ACC112 (cell line): Measurements from ENCODE around the gene CAMK1.
"Not testable (repeated sequence)": the region's sequence is repeated elsewhere in the genome, so short reads cannot be mapped to it uniquely, and the experiment has no call there.

ENCODE experiments used
- H2AFZ ChIP-seq: fragments of 200-600 bp; sonication (generic); one replicate; pipeline ENCODE4 v1.6.0; 2017; ENCODE audit warnings: antibody characterized with exemption, low read length; ENCODE audit not compliant: unreplicated experiment
- H3K27ac ChIP-seq: fragments of 200-600 bp; sonication (generic); 2 replicates; pipeline ENCODE4 v1.5.1; 2014; ENCODE audit warnings: low read depth, mild to moderate bottlenecking, antibody characterized with exemption, low read length, moderate library complexity
- H3K27me3 ChIP-seq: fragments of 200-600 bp; sonication (generic); 2 replicates; pipeline ENCODE4 v1.6.1; 2014; ENCODE audit warnings: mild to moderate bottlenecking, antibody characterized with exemption, low read length, moderate library complexity, mixed read lengths; ENCODE audit not compliant: insufficient read depth
- H3K36me3 ChIP-seq: fragments of 200-600 bp; sonication (generic); 2 replicates; pipeline ENCODE4 v1.6.1; 2016; ENCODE audit warnings: mild to moderate bottlenecking, antibody characterized with exemption, low read length, moderate library complexity, mixed read lengths; ENCODE audit not compliant: insufficient read depth
- H3K4me1 ChIP-seq: fragments of 200-600 bp; sonication (generic); one replicate; pipeline ENCODE4 v1.6.1; 2016; ENCODE audit warnings: low read length, mixed read lengths; ENCODE audit not compliant: insufficient read depth, unreplicated experiment, control insufficient read depth
- H3K4me3 ChIP-seq: fragments of 200-600 bp; sonication (generic); 2 replicates; pipeline ENCODE4 v1.5.1; 2014; ENCODE audit warnings: mild to moderate bottlenecking, low read depth, low read length
- H3K79me2 ChIP-seq: fragments of 200-600 bp; sonication (generic); one replicate; pipeline ENCODE4 v1.6.0; 2016; ENCODE audit warnings: low read length; ENCODE audit not compliant: control insufficient read depth, unreplicated experiment, insufficient read depth

The CAMK1 gene

DNA sequence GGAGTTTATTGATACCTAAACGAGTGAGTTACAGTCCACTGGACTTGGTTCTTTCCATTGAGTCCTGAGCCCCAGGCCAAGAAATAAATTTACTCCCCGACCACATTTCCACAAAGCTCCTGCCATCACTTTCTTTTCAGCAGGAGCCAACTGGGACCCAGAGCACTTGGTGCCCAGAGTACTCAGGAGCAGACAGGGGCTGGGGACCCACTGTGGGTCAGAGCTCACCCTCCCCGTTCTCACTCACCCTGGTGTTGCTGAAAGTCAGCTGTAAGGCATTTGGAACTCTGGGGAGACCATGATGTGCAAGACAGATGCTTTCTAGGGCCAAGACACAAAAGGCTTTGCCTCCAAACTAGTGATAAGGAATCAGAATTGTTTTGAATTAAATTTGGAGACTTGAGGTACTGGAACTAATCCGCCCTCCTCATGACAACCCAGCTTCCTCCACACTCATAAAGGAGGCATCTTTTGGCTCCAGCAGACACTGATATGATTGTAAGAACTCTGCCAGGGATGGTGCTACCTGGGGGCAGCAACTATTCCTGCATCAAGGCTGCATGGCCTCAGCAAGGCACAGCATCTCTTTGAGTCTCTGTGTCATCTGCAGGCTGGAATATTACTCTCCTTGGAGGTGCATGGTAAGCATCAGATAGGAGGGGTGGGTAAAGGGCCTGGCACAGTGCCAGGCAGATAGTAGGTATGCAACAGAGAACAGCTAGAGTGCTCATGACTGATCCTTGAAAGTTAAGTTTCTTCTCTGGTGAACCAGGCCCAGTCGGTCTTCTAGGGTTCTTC, 7.3 kb upstream of the CAMK1 start:
- H3K4me3 ChIP-seq, result no peak overlapping the region
- H3K27ac ChIP-seq, result no peak overlapping the region
- H3K27me3 ChIP-seq, result no peaks in the 10 kb centered on the region
- peaks cover 19% of the 10 kb centered on the region for H3K4me1 ChIP-seq
- no peak overlapping the region for H2AFZ ChIP-seq
- no peaks in the 10 kb centered on the region for H3K79me2 ChIP-seq
- no peaks in the 10 kb centered on the region for H3K36me3 ChIP-seq

DNA sequence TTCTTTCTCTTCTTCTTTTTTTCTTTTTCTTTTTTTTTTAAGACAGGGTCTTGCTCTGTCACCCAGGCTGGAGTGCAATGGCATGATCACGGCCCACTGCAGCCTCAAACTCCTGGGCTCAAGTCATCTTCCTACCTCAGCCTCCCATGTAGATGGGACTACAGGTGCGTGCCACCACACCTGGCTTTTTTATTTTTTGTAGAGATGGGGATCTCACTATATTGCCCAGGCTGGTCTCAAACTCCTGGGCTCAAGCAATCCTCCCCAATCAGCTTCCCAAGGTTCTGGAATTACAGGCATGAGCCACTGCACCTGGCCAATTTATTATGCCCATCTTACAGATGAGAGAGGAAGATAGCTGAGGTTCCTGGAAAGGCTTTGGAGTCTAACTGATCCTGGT, 1.3 kb upstream of the CAMK1 start:
- H3K36me3 ChIP-seq, H3K4me3 ChIP-seq, H3K27ac ChIP-seq, H3K27me3 ChIP-seq, H2AFZ ChIP-seq: not testable (repeated sequence)
- Histone ChIP-seq H3K4me1 (peaks cover 26% of the 10 kb centered on the region), H3K79me2 (peaks cover 14% of the 10 kb centered on the region)

DNA sequence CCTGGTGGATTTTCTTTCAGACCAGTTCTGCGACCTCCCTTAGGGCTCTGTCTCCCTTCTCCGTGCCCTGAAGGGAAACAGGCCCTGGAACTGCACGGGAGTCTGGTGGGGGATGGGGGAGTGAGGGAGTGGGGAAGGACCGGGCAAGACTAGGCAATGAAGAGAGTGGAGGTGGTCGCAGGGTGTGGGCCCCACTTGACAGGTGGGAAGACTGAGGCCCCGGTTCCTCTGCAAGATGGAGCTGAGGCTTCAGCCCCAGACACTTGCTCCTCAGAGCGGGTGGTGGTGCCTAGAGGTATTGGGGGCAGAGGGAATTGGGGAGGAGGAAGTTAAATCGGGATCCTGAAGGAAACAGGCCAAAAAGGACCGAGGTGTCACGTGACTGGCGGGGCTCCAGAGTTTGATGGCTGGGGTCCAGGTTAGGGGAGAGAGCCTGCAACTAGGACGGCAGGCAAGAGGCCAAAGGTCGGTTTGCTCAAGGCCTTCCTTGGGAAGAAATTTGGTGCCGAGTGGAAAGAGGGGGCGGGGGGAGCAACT, 597 bp upstream of the CAMK1 start:
- Histone ChIP-seq H3K27me3 (no peaks in the 10 kb centered on the region), H3K4me3 (peak overlapping the region; percentile 84), H3K79me2 (peaks cover 14% of the 10 kb centered on the region), H3K4me1 (peaks cover 26% of the 10 kb centered on the region), H2AFZ (peak overlapping the region; percentile 81), H3K36me3 (no peaks in the 10 kb centered on the region), H3K27ac (no peak overlapping the region)

DNA sequence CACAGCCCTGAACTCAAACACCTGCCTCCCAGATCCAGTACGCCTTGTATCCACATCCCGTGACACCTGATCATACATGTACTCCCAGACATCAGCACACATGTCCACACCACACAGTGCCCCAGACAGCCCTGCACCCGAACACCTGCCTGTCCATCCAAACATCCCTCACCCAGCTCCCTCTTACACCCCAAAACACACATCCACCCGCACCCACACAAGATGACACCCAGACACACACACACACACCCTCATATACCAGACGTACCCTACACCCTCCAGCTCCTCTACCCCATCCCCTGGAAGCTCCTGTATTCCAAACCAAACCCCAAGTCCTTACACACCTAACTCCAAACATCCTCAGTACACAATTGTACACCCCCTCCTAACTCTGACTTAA, 735 bp downstream of the CAMK1 start:
- H3K36me3 ChIP-seq, result no peaks in the 10 kb centered on the region
- peaks cover 14% of the 10 kb centered on the region for H3K79me2 ChIP-seq
- H3K27ac ChIP-seq, result no peak overlapping the region
- no peak overlapping the region for H2AFZ ChIP-seq
- peak overlapping the region; percentile 84 for H3K4me3 ChIP-seq
- no peaks in the 10 kb centered on the region for H3K27me3 ChIP-seq
- peaks cover 26% of the 10 kb centered on the region for H3K4me1 ChIP-seq

DNA sequence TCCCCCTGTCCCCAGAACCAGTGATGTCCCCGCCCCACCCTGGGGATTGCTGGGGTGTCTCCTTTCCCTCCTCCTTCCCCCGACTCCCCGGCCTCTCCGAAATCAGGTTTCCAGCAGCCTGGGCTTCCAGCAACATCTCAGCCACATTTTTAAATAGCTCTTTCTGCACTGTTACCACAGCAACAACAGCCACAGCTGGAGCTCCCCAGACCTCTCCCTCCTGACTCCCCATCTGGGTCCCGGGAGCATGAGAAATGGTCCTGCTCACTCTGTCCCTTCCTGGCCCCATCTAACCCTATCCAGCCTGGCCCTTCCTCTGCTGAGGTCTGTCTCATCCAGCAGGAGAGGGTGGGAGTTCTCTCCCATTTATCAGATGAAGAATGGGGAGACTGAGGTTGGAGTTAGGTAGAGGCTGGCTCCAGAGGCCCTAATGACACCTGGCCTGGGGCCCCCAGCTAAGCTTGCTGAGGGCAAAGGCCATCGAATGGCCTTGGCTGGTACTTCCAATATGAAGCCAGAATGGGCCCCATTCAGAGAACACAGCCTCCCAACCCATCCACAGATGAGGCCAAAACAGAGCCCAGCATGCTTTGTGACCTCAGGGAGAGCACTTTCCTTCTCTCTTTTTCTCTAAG, 1.5 kb downstream of the CAMK1 start:
- H3K27ac ChIP-seq, result no peak overlapping the region
- peaks cover 26% of the 10 kb centered on the region for H3K4me1 ChIP-seq
- H3K4me3 ChIP-seq, result peak overlapping the region; percentile 84
- no peaks in the 10 kb centered on the region for H3K27me3 ChIP-seq
- no peak overlapping the region for H2AFZ ChIP-seq
- H3K36me3 ChIP-seq, result no peaks in the 10 kb centered on the region
- peaks cover 14% of the 10 kb centered on the region for H3K79me2 ChIP-seq

DNA sequence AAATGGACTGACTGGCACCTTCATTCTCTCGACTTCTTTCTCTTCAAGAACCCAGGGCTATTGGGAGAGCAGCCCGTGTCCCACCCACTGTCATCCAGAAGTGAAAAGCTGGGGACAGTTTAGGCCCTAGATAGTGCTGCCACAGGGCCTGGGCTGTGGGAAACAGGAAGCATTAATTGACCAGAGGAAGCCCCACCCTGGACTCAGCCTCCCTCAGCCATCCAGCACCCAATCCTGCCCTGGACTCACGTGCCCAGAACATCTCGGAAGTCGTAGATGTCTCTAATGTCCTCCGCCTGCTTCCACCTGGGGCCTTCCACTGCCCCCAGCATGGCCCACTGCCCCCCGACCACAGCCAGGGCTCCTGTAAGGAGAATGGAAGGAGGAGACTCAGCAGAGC, 2.3 kb downstream of the CAMK1 start:
- Histone ChIP-seq H3K79me2 (peaks cover 14% of the 10 kb centered on the region), H3K36me3 (no peaks in the 10 kb centered on the region), H2AFZ (no peak overlapping the region), H3K4me3 (no peak overlapping the region), H3K27me3 (no peaks in the 10 kb centered on the region), H3K4me1 (peaks cover 26% of the 10 kb centered on the region), H3K27ac (no peak overlapping the region)

DNA sequence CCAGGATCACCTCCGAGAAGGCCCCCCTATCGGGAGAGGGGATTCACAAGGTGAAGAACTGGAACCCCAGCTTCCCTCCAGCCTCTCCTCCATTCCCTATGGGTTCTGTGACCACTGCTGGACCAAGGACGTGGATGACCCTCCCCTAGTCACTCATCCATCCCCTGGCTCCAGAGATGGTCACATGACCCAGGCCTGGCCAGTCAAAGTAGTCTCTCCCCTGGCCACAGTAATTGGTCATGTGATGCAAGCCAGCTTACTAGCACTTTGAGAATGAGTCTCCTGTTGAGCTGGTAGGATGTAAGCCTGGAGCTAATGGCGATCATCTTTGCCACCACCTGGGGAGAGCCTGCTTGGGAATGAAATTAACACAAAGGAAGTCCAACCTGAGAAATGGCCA, 3.9 kb downstream of the CAMK1 start:
- H3K27ac ChIP-seq, result no peak overlapping the region
- no peak overlapping the region for H2AFZ ChIP-seq
- no peaks in the 10 kb centered on the region for H3K36me3 ChIP-seq
- H3K4me3 ChIP-seq, result no peak overlapping the region
- H3K4me1 ChIP-seq, result peaks cover 26% of the 10 kb centered on the region
- peaks cover 14% of the 10 kb centered on the region for H3K79me2 ChIP-seq
- H3K27me3 ChIP-seq, result no peaks in the 10 kb centered on the region

DNA sequence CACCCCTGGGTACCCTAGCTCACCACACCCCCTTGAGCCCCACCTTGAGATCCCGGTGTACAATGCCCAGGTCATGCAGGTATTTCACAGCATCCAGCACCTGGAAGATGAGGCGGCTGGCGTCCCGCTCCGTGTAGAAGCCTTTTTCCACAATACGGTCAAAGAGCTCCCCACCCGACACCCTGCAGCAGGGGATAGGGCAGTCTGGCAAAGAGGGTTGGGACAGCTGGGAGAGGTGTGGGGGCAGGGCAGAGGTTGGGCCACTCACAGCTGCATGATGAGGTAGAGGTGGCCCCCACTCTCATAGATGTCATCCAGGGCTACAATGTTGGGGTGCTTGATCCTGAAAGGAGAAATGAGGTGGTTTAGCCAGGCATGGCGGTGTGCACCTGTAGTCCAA, 6.9 kb downstream of the CAMK1 start:
- peaks cover 9% of the 10 kb centered on the region for H3K4me1 ChIP-seq
- no peak overlapping the region for H2AFZ ChIP-seq
- no peak overlapping the region for H3K27ac ChIP-seq
- no peaks in the 10 kb centered on the region for H3K36me3 ChIP-seq
- no peaks in the 10 kb centered on the region for H3K79me2 ChIP-seq
- no peaks in the 10 kb centered on the region for H3K27me3 ChIP-seq
- no peak overlapping the region for H3K4me3 ChIP-seq

DNA sequence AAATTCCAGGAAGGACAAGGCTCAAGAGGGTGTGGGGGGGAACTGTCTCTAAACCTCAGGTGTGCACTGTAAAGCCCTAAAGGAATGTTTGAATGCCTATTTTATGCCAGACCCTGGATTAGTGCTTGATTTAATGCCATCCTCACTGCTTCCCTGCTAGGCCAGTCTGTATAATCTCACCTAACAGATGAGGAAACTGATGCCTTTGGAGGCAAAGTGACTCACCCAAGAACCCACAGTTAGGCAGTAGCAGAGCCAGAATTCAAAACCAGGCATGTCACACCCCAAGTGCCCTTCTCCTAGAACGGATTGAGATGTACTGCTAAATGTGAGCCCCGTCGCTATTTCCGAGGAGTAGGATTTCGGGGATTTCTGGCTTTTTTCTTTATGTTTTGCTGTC, 7.8 kb downstream of the CAMK1 start:
- no peaks in the 10 kb centered on the region for H3K4me1 ChIP-seq
- no peaks in the 10 kb centered on the region for H3K27me3 ChIP-seq
- H3K36me3 ChIP-seq, result peaks cover 3% of the 10 kb centered on the region; the same call in 1 of the 2 replicates
- no peak overlapping the region for H2AFZ ChIP-seq
- H3K4me3 ChIP-seq, result no peak overlapping the region
- H3K27ac ChIP-seq, result no peak overlapping the region
- H3K79me2 ChIP-seq, result no peaks in the 10 kb centered on the region

DNA sequence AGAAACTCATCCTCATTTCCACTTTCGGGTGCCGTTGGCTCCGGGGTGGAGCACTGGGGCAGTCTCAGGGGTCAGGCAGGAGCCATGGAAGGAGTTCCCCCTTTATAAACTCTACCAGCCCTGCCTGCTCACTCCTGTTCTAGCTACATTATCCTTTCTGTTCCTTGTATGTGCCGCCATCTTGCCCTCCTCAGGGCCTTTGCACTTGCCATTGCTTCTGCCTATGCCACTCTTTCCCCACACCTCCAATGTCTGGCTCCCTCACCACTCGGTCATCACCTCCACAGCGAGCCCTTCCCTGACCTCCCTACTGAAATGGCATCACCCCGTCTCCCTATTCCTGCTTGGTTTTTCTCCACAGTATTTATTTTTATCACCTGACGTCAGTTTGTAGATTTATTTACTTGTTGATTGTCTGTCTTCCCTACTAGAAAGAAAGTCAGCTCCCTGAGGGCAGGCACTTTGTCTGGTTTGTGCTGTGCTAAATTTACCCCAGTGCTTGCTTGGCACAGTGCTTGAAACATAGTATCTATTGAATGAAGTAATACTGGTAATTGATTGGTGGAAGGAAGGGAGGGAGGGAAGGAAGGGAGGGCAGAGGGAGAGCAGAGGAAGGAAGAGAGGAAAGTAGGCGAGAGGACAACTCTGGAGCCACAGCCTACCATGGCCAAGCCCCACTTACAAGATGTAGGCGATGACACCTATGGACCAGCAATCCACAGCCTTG, 8.8 kb downstream of the CAMK1 start:
- no peaks in the 10 kb centered on the region for H3K79me2 ChIP-seq
- H3K36me3 ChIP-seq, result peaks cover 6% of the 10 kb centered on the region; the same call in 1 of the 2 replicates
- H3K4me3 ChIP-seq, result no peak overlapping the region
- no peaks in the 10 kb centered on the region for H3K27me3 ChIP-seq
- H3K4me1 ChIP-seq, result no peaks in the 10 kb centered on the region
- no peak overlapping the region for H2AFZ ChIP-seq
- H3K27ac ChIP-seq, result no peak overlapping the region
